GM12801 (cell line): ENCODE data around the gene PSMA8.

Source experiments
- CTCF ChIP-seq: IDR thresholded peaks from one replicate; pipeline ENCODE4 v1.5.1; 2011; ENCODE audit warnings: control low read depth; ENCODE audit not compliant: insufficient read length; ENCODE audit errors: extremely low read depth

The PSMA8 gene

DNA sequence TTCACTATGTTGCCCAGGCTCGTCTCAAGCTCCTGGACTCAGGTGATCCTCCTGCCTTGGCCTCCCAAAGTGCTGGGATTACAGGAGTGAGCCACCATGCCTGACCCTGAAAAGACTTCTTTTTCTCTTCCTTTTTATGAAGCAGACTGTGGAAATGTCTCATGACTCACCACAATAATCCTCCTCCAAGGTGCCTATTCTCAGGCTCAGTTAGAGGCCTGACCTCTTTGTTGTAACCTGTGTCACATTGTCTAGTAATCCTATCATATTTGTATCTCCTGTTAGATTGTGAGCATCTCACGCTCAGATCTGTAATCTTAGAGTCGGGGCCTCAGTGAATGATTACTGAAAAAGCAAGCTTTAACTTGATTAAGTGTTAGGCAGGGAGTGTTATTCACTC is 74.3 kb downstream of the PSMA8 start:
- no peak for TF ChIP-seq CTCF

DNA sequence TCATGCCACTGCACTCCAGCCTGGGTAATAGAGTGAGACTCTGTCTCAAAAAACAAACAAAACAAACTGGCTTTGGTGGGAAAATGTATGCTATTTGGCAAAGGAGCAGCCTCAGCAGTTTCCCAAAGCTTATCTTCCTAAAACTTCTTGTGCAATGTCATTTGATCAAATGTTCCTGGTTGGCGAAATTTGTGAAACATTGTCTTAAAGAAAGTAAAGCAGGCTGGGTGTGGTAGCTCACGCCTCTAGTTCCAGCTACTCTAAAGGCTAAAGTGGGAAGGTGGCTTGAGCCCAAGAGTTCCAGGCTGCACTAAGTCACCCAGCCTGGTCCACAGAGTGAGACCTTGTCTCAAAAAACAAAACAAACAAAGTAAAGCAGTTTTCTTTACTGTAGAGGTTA is 75.3 kb downstream of the PSMA8 start:
- no peak for TF ChIP-seq CTCF

DNA sequence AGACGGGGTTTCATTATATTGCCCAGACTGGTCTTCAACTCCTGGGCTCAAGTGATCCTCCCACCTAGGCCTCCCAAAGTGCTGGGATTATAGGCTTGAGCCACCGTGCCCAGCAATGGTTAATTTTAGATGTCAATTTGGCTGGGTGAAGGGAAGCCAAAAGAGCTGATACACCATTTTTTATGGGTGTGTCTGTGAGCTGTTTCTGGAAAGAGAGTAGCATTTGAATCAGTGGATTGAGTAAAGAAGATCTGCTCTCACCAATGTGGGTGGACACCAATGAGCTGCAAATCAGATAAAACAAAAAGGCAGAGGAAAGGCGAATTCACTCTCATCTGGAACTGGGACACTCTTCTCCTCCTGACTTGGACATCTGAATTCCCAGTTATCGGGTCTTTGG is 76.5 kb downstream of the PSMA8 start:
- TF ChIP-seq CTCF, result no peak

DNA sequence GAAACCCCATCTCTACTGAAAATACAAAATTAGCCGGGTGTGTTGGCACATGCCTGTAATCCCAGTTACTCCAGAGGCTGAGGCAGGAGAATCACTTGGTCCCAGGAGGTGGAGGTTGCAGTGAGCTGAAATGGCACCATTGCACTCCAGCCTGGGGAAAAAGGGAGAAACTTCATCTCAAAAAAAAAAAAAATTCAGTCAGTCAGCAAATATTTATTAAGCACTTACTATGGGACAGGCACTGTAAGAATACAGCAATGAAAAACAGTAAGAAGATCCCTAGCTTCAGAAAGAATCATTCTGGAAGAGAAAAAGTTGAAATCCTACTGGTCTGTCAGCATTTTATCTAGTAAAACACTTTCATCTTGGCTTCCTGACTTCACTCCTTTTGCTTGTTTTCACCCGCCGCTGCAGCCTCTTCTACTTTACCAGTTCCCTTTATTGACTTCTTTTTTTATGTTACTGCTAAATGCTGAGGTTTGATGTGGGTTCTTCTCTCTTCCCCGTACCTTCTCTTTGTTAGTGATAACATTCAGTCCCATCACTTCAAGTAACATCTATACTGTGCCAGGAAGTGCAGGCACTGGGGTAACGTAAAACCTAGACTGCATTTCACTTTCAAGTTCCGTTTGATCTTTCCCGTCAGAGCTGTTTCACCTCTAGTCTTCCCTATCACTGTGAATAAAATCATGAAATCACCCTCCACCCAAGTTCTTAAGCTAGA is 81.7 kb downstream of the PSMA8 start:
- TF ChIP-seq CTCF, result no peak

GRCh38 chr18:26225022-26225693 is 91.5 kb downstream of the PSMA8 start:
- no peak for TF ChIP-seq CTCF

GRCh38 chr18:26225915-26226228 is 92.2 kb downstream of the PSMA8 start:
- no peak for TF ChIP-seq CTCF

- TF ChIP-seq CTCF, result no peak
Observed at GRCh38 chr18:26226229-26227050, 92.8 kb downstream of the PSMA8 start, which contains the start of gene TAF4B. TSS of gene TAF4B (plus strand) at chr18:26226445. CDS start at chr18:26226934, 489 bp downstream.
